NT2/D1 (cell line): ENCODE measurements around the gene ZIC2.

ENCODE experiments used
- YY1 ChIP-seq: IDR thresholded peaks from 2 replicates; pipeline ENCODE4 v1.6.1; 2011; ENCODE audit not compliant: insufficient read length, insufficient read depth
- ZNF274 ChIP-seq: IDR thresholded peaks from 2 replicates; pipeline ENCODE4 v1.6.1; 2011; ENCODE audit warnings: mild to moderate bottlenecking, low read depth, low read length

DNA sequence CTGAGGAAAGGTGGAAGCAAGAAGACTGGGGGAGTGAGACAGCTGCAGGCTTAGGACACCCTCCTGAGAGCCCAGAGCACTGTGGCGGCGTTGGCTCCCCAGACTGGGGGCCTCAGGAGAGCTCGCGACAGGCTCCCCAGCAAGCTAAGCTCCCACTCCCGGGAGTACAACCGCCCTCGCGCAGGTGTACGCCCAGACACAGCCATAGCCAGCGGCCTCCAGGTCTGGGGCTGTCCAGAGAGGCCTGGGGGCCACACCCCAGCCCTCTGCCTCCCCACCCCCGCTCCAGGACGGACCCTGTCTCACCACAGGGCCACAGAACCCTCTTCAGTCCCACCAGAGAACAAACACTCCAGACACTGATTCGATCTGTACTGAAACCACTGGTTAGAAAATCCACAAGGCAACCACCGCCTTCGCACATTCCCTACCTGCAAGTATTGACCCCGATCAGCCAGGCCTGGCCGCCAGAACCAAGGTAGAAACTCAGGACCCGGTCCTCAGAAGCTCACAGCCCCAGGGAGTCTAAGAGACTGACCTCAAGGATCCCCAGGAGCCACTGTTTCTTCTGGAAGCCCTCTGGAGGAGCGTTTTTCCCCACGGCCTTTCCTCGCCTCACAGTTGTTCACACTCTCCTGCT is 26.4 kb upstream of the ZIC2 start:
- TF ChIP-seq ZNF274 (no peak), YY1 (no peak)
